HG03045 (cell line): ENCODE measurements around the gene CPEB3.
"Not testable (repeated sequence)": the region's sequence is repeated elsewhere in the genome, so short reads cannot be mapped to it uniquely, and the experiment has no call there.

Source experiments
- ATAC-seq: cut with Tn5 transposase; IDR thresholded peaks from one replicate; pipeline ENCODE4 v1.9.1; 2021; ENCODE audit warnings: mild to moderate bottlenecking, moderate library complexity; ENCODE audit not compliant: unreplicated experiment

Gene CPEB3

DNA sequence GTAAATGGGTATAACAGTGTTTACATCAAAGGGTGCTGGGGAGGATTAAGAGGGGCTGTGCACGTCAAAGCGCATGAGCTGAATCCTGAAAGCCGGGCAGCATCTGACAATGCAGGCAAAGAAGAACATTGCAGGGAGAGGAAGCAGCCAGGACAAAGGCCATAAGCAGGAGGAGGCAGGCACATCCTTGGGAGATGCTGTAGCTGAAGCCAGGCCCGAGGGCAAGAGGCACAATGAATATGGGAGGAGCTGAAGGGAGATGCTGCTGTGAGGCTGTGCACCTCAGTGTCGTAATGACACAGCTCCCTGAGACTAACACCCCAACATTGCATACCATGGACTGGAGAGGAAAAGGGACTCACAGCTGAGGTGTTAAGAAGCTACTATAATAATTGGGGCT, 238.1 kb downstream of the CPEB3 start:
- no peak for ATAC-seq

DNA sequence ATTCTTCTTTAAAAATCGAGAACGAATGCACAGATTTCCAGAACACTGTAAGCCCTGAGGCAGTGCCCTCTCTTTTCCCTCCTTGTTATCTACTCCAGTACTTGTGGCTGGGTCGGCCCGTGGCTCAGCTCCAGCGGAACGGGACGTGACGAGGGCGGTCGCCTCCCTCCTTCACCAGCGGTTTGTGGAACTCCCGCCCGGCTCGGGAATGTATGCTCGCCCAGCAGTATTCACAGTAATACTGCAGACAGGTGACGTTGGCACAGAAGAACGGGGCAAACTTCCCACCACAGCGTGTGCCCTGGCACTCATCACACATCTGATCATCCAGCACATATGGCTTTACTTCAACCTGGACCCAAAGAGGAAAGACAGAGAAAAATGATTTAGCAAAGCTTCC, 238.8 kb downstream of the CPEB3 start:
- ATAC-seq: no peak

GRCh38 chr10:92047215-92047614, 243.7 kb downstream of the CPEB3 start:
- no peak for ATAC-seq

DNA sequence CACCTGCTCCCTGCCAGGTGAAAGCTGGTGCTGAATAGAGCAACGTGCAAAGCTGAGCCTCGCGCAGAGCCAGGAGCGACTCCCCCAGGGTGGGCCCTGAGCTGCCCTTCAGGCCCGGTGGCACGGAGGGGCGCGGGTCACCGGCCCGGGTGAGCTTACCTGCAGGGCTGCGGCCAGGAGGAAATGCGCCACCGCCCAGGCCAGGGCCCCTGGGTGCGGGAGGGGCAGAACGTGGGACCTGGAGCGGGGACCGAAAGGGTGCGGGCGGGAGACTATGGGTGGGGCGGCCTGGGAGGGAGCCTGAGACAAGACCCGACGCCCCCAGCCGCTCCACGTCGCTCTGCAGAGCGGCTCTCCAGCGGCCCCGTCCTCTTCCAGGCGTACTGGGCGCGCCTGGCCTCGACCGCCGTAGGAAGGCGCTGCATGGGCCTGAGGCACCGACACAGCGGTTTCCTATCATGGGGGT, 245.2 kb downstream of the CPEB3 start:
- ATAC-seq: no peak

DNA sequence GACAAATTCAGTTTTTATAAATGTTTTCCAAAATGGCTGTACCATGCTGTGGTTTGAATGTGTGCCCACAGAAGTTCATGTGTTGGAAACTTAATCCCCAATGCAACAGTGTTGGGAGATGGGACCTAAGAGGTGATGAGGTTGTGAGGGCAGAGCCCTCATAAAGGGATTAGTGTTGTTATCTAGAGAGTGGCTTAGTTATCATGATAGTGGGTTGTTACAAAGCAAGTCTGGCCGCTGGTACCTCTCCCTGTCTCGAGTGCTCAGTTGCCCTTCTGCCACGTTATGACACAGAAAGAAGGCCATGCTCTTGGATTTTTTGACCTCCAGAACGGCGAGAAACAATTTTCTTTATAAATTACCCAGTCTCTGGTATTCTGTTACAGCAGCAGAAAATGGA, 248.3 kb downstream of the CPEB3 start:
- ATAC-seq: no peak

- no peak for ATAC-seq
Observed at GRCh38 chr10:92038949-92039348, 251.9 kb downstream of the CPEB3 start.

DNA sequence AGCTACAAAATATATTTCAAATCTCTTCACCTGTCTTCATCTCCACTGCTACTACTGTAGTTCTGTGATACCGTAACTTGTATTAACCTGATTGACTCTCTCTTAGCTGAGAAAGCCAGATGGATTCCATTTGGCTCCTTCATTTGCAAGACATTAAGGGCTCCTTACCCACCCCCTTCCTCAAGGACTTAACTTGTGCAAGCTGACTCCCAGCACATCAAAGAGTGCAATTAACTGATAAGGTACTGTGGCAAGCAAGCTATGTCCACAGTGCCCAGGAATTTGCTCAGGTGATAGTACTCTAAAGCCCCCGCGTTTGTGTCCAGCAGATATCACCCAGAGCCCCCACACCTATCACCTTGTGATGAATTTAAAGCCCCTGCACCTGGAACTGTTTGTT, 257.8 kb downstream of the CPEB3 start:
- not testable (repeated sequence) for ATAC-seq

GRCh38 chr10:92031580-92031979, 259.3 kb downstream of the CPEB3 start:
- no peak for ATAC-seq

- ATAC-seq: no peak
Observed at GRCh38 chr10:92027141-92027540, 263.7 kb downstream of the CPEB3 start.

- not testable (repeated sequence) for ATAC-seq
Observed at GRCh38 chr10:92025340-92025739, 265.5 kb downstream of the CPEB3 start.

GRCh38 chr10:92024700-92025099, 266.2 kb downstream of the CPEB3 start:
- no peak for ATAC-seq

GRCh38 chr10:92014620-92015019, 276.3 kb downstream of the CPEB3 start:
- ATAC-seq: no peak

GRCh38 chr10:92011560-92012214, 279.2 kb downstream of the CPEB3 start:
- ATAC-seq: no peak

DNA sequence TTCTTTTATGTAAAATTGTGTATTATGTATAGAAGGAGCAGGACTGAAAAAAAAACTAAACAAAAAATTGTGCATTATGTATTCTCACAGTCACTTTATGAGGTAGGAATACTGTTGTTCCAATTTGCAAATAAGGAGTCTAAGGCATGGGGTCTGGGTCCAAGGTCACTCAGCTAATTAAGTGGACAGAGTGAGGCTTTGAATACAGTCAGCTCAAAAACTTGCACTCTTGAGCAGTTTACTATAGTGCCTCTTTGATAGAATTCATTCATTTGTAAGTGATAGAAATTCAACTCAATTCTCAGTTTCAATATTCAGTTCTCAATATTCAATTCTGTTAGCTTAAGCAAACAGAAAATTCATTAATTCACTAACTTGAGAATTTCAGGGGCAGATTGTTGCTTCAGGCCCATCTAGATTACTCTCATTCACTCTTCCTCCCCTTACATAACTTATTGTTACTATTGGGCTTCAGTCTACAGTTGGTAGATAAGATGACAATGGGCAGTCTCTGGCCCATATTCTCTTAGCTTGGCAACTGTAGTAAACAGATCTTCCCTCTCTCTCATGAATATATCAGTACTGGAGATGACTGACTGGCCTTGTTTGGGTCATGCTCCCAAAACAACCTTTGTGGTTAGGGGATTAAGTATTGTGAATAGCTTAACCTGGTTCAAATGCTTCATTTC, 280.7 kb downstream of the CPEB3 start:
- ATAC-seq: no peak

- no peak for ATAC-seq
Observed at GRCh38 chr10:92009445-92009844, 281.4 kb downstream of the CPEB3 start.

GRCh38 chr10:92005978-92006377, 284.9 kb downstream of the CPEB3 start:
- ATAC-seq: no peak

- ATAC-seq: no peak
Observed at GRCh38 chr10:92003258-92003657, 287.6 kb downstream of the CPEB3 start.

DNA sequence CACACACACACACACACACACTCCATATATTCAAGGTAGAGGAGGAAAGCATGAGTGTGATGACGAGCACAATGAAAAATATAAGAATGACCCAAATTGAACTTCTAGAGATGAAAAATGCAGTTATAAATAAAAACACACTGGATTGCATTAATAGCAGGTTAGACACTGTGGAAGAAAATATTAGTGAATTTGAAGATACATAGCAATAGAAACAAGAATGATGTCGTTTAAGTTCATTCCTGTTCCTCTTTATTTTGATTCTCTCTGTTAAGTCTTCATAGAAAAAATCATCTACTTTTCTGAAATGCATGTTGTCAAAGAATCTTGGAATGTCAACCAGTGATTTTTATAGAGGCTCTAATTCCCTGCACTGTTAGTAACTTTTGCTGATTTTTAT, 288.9 kb downstream of the CPEB3 start:
- ATAC-seq: no peak

DNA sequence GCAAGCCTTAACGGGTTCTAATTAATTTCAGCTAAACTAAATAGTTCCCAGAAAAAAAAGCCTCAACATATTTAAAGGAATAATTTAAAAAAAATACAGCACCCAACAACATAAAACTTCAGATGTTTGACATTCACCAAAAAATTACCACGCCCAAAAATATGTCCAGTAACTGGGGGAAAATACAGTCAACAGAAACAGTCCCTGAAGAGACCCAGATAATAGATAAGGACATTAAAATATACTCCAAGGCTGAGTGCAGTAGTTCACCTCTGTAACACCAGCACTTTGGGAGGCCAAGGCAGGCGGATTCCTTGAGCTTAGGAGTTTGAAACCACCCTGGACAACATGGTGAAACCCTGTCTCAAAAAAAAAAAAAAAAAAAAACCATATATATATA, 289.3 kb downstream of the CPEB3 start:
- ATAC-seq: no peak
